ENCODE measurements around the gene PCDH17.

- TF ChIP-seq EZH2phosphoT487 (IDR thresholded peaks at IDR 0.05; ENCODE audit: insufficient read depth, low read depth) = no peak
- TF ChIP-seq EZH2 (IDR thresholded peaks at IDR 0.05; ENCODE audit: insufficient read depth, poor library complexity, severe bottlenecking) = no peak
These were observed 1.8 kb downstream of the PCDH17 start for GRCh38 chr13:57633141-57633949.

Measured in GM23248 (cell line).